SK-N-SH treated with all-trans-retinoic acid at 6 μM for 48 hours (cell line): ENCODE results near the gene NRXN2.

Source experiments
- ARNTL ChIP-seq: fragments of 450-650 bp; formaldehyde crosslinking; IDR thresholded peaks from 2 replicates; pipeline ENCODE4 v1.5.0; 2020; ENCODE audit warnings: low read depth, mild to moderate bottlenecking, moderate library complexity, borderline replicate concordance
- CREB5 ChIP-seq: fragments of 250-450 bp; sonication (Bioruptor Pico); IDR thresholded peaks from 2 replicates; pipeline ENCODE4 v1.5.1; 2020; ENCODE audit warnings: low read depth, mild to moderate bottlenecking, moderate library complexity
- CSRNP3 ChIP-seq: fragments of 250-450 bp; sonication (Bioruptor Pico); IDR thresholded peaks from 2 replicates; pipeline ENCODE4 v1.5.1; 2021; ENCODE audit warnings: mild to moderate bottlenecking, moderate library complexity
- ESRRG ChIP-seq: fragments of 250-450 bp; sonication (Bioruptor Pico); IDR thresholded peaks from 2 replicates; pipeline ENCODE4 v1.6.1; 2021; ENCODE audit warnings: mild to moderate bottlenecking
- GLIS3 ChIP-seq: fragments of 250-450 bp; sonication (Bioruptor Pico); IDR thresholded peaks from 2 replicates; pipeline ENCODE4 v1.5.0; 2020; ENCODE audit warnings: mild to moderate bottlenecking, moderate library complexity
- PATZ1 ChIP-seq: fragments of 250-450 bp; sonication (Bioruptor Pico); IDR thresholded peaks from 2 replicates; pipeline ENCODE4 v1.8.0; 2020; ENCODE audit warnings: mild to moderate bottlenecking, moderate library complexity, borderline replicate concordance
- RARB ChIP-seq: fragments of 250-450 bp; sonication (Bioruptor Pico); IDR thresholded peaks from 2 replicates; pipeline ENCODE4 v1.8.0; 2021; ENCODE audit warnings: mild to moderate bottlenecking, moderate library complexity
- SNAI2 ChIP-seq: fragments of 250-450 bp; sonication (Bioruptor Pico); IDR thresholded peaks from 2 replicates; pipeline ENCODE4 v1.5.0; 2020; ENCODE audit warnings: mild to moderate bottlenecking, moderate library complexity
- TSHZ2 ChIP-seq: fragments of 250-450 bp; sonication (Bioruptor Pico); IDR thresholded peaks from 2 replicates; pipeline ENCODE4 v1.5.0; 2020; ENCODE audit warnings: mild to moderate bottlenecking, moderate library complexity
- ZFP3 ChIP-seq: fragments of 250-450 bp; sonication (Bioruptor Pico); IDR thresholded peaks from 2 replicates; pipeline ENCODE4 v1.5.0; 2020; ENCODE audit warnings: mild to moderate bottlenecking, moderate library complexity
- ZNF565 ChIP-seq: fragments of 450-650 bp; formaldehyde crosslinking; conservative IDR thresholded peaks from 2 replicates; pipeline ENCODE4 v1.5.0; 2020; ENCODE audit warnings: low read depth, mild to moderate bottlenecking, moderate library complexity

GRCh38 chr11:64739871-64740270 lies 16.9 kb upstream of the NRXN2 start:
- TF ChIP-seq SNAI2 (CRISPR knock-in tag), result no peak
- TF ChIP-seq GLIS3 (CRISPR knock-in tag), result no peak
- no peak for TF ChIP-seq CSRNP3 (CRISPR knock-in tag)
- TF ChIP-seq ZNF565 (CRISPR knock-in tag), result no peak
- TF ChIP-seq ARNTL (CRISPR knock-in tag), result no peak
- no peak for TF ChIP-seq ESRRG (CRISPR knock-in tag)
- no peak for TF ChIP-seq PATZ1 (CRISPR knock-in tag)
- no peak for TF ChIP-seq TSHZ2 (CRISPR knock-in tag)
- no peak for TF ChIP-seq ZFP3 (CRISPR knock-in tag)
- TF ChIP-seq RARB (CRISPR knock-in tag), result no peak
- no peak for TF ChIP-seq CREB5
